Right atrium auricular region (tissue), 2 donors: ENCODE results near the gene DPH6. TPM values are rescaled to one million over a fixed set of nuclear protein-coding genes. Genes with fewer than 3 reads are reported as not detected.

ENCODE experiments used
- DNase-seq: peaks from one replicate; pipeline ENCODE4 v3.0.0-alpha.2; 2019; ENCODE audit warnings: low spot score
- H3K27ac ChIP-seq, 2 donors: fragments of 200-600 bp; sonication (generic); 1 replicate in 1 of 2; 2 replicates in 1 of 2; pipeline ENCODE4 v1.5.1; 2016 to 2019
- H3K27me3 ChIP-seq, 2 donors: fragments of 200-600 bp; sonication (generic); one replicate each; pipeline versions ENCODE4 v1.5.1 to v1.6.0; 2017 to 2019
- H3K36me3 ChIP-seq: fragments of 200-600 bp; sonication (generic); one replicate; pipeline ENCODE4 v1.5.1; 2016
- H3K4me1 ChIP-seq, 2 donors: fragments of 200-600 bp; sonication (generic); one replicate each; pipeline versions ENCODE4 v1.5.1 to v1.6.0; 2017 to 2019
- H3K4me3 ChIP-seq, 2 donors: fragments of 200-600 bp; sonication (generic); 1 replicate in 1 of 2; 2 replicates in 1 of 2; pipeline ENCODE4 v1.5.1; 2017 to 2019; ENCODE audit warnings: mild to moderate bottlenecking in 1 of 2, moderate library complexity in 1 of 2
- H3K9me3 ChIP-seq, 2 donors: fragments of 200-600 bp; sonication (generic); one replicate each; pipeline ENCODE4 v1.5.1; 2019
- CTCF ChIP-seq, 2 donors: fragments of 200-600 bp; sonication (generic); IDR thresholded peaks; one replicate each; pipeline ENCODE4 v1.5.1; 2019; ENCODE audit warnings: antibody characterized with exemption in 2 of 2
- microRNA-seq, 2 donors: library from miRNA; unstranded; fragments of <30 nt; microRNA quantifications; one replicate each; pipeline ENCODE4, GENCODE V29; 2016 to 2017; ENCODE audit warnings: borderline number of aligned reads in 2 of 2, borderline replicate concordance in 1 of 2
- total RNA-seq, 2 donors: library from RNA; depleted of rRNA; stranded (reverse); fragments of >200 nt; gene quantifications; one replicate each; pipeline ENCODE4 v1.1.0, GENCODE V29; 2016

Gene DPH6
- total RNA-seq, 2 donors from 2014 or later = 9.2 to 10.7 TPM

- Histone ChIP-seq H3K4me1 (no peaks in the 10 kb centered on the region), H3K4me3 (no peak overlapping the region), H3K27me3 (no peaks in the 10 kb centered on the region), H3K27ac (no peak overlapping the region), H3K36me3 (no peaks in the 10 kb centered on the region), H3K9me3 (no peaks in the 10 kb centered on the region)
- no peak for DNase-seq
- no peak for TF ChIP-seq CTCF (IDR thresholded peaks at IDR 0.05)
Measured at GRCh38 chr15:35327789-35328188, 218.2 kb downstream of the DPH6 start.

GRCh38 chr15:35325374-35325941, 220.5 kb downstream of the DPH6 start:
- no peak overlapping the region for H3K4me3 ChIP-seq
- no peaks in the 10 kb centered on the region for H3K36me3 ChIP-seq
- no peak for TF ChIP-seq CTCF (IDR thresholded peaks at IDR 0.05)
- H3K27me3 ChIP-seq = no peaks in the 10 kb centered on the region
- H3K9me3 ChIP-seq = no peaks in the 10 kb centered on the region
- no peaks in the 10 kb centered on the region for H3K4me1 ChIP-seq
- H3K27ac ChIP-seq = no peak overlapping the region
- DNase-seq = no peak

- Histone ChIP-seq H3K4me1 (no peaks in the 10 kb centered on the region), H3K27ac (no peak overlapping the region), H3K9me3 (no peaks in the 10 kb centered on the region), H3K27me3 (no peaks in the 10 kb centered on the region), H3K4me3 (no peak overlapping the region), H3K36me3 (no peaks in the 10 kb centered on the region)
- no peak for DNase-seq
- no peak for TF ChIP-seq CTCF (IDR thresholded peaks at IDR 0.05)
Measured at GRCh38 chr15:35323141-35323540, 222.8 kb downstream of the DPH6 start.

GRCh38 chr15:35321926-35322325, 224.0 kb downstream of the DPH6 start:
- DNase-seq = no peak
- H3K27ac ChIP-seq = no peak overlapping the region
- TF ChIP-seq CTCF (IDR thresholded peaks at IDR 0.05) = no peak

GRCh38 chr15:35320911-35321310, 225.1 kb downstream of the DPH6 start:
- no peaks in the 10 kb centered on the region for H3K27me3 ChIP-seq
- DNase-seq = no peak
- H3K9me3 ChIP-seq = no peaks in the 10 kb centered on the region
- TF ChIP-seq CTCF (IDR thresholded peaks at IDR 0.05) = no peak
- H3K27ac ChIP-seq = no peak overlapping the region
- H3K36me3 ChIP-seq = no peaks in the 10 kb centered on the region
- H3K4me3 ChIP-seq = no peak overlapping the region
- H3K4me1 ChIP-seq = no peaks in the 10 kb centered on the region

More at GRCh38 chr15:35321926-35322325, 224.0 kb downstream of the DPH6 start:
- H3K4me3 ChIP-seq = no peak overlapping the region
- H3K36me3 ChIP-seq = no peaks in the 10 kb centered on the region
- no peaks in the 10 kb centered on the region for H3K4me1 ChIP-seq
- no peaks in the 10 kb centered on the region for H3K27me3 ChIP-seq
- no peaks in the 10 kb centered on the region for H3K9me3 ChIP-seq

Small RNAs within 50 kb of the gene (microRNA-seq; reads per million reads assigned to microRNA genes)
- 0 reads per million in 2 donors for gene MIR3942
